ENCODE data around the gene WNT6. TPM values are rescaled to one million over a fixed set of nuclear protein-coding genes. Genes with fewer than 3 reads are reported as not detected.

WNT6 gene
- total and polyA plus RNA-seq, 12 donors, result 0.06 to 2.2 (median 0.67) TPM; not detected in 2

DNA sequence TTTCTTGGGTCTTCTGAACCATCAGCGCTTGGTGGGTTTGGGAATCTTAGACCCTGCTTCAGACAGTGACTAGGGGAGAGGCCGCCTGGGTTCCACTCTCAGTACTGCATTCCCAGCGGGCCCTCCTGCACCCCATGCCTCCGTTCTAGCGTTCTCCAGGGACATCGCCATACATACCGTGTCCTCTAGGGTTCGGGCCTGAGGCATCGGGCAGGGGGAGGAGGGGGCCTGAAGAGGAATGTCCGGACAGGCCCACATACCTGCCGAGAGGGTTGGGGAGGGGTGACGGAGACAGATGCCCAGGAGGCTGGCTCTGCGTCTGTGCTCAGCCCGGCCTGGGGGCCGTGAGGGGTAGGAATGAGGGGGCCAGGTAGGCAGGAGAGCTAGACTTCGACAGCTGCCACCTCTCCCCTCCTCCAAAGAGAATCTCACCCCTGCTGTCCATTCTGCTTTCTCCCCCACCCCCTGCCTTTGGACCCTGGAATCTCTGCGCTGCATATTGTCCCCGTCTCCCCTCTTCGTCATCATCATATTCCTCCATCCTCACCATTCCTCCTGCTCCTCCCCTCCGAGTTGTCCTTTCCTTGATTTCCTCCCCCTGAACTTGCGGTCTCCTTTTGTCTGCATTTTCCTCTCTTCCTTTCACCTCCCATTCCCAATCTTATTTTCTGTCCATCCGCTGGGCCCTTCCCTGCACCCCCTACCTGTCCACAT is 13.2 kb downstream of the WNT6 start:
- peaks cover 0 to 13% of the 10 kb centered on the region in 2 donors for H3K4me1 ChIP-seq (replicated peaks in 1 of 2)
- H3K9me3 ChIP-seq (replicated peaks in 1 of 3), result no peaks in the 10 kb centered on the region
- H3K36me3 ChIP-seq (replicated peaks in 1 of 2), result no peaks in the 10 kb centered on the region
- no peak overlapping the region for H3K4me3 ChIP-seq
- intact Hi-C loops (cut with DNase I), result no loop called here
- H3K27ac ChIP-seq, result no peak overlapping the region
- H3K27me3 ChIP-seq, result peaks cover 51% of the 10 kb centered on the region
- DNase-seq, result no peak
- TF ChIP-seq, protein P1, sequence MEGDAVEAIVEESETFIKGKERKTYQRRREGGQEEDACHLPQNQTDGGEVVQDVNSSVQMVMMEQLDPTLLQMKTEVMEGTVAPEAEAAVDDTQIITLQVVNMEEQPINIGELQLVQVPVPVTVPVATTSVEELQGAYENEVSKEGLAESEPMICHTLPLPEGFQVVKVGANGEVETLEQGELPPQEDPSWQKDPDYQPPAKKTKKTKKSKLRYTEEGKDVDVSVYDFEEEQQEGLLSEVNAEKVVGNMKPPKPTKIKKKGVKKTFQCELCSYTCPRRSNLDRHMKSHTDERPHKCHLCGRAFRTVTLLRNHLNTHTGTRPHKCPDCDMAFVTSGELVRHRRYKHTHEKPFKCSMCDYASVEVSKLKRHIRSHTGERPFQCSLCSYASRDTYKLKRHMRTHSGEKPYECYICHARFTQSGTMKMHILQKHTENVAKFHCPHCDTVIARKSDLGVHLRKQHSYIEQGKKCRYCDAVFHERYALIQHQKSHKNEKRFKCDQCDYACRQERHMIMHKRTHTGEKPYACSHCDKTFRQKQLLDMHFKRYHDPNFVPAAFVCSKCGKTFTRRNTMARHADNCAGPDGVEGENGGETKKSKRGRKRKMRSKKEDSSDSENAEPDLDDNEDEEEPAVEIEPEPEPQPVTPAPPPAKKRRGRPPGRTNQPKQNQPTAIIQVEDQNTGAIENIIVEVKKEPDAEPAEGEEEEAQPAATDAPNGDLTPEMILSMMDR (IDR thresholded peaks at IDR 0.05), result no peak
- TF ChIP-seq POLR2A (IDR thresholded peaks at IDR 0.05), result no peak
- 13 to 22% (median 15%) methylated on average over 17 to 22 of the region's 22 CpGs for WGBS, 4 donors

DNA sequence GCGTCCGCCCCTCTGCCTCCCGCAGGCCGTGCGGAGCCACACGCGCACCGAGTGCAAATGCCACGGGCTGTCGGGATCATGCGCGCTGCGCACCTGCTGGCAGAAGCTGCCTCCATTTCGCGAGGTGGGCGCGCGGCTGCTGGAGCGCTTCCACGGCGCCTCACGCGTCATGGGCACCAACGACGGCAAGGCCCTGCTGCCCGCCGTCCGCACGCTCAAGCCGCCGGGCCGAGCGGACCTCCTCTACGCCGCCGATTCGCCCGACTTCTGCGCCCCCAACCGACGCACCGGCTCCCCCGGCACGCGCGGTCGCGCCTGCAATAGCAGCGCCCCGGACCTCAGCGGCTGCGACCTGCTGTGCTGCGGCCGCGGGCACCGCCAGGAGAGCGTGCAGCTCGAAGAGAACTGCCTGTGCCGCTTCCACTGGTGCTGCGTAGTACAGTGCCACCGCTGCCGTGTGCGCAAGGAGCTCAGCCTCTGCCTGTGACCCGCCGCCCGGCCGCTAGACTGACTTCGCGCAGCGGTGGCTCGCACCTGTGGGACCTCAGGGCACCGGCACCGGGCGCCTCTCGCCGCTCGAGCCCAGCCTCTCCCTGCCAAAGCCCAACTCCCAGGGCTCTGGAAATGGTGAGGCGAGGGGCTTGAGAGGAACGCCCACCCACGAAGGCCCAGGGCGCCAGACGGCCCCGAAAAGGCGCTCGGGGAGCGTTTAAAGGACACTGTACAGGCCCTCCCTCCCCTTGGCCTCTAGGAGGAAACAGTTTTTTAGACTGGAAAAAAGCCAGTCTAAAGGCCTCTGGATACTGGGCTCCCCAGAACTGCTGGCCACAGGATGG is 14.0 kb downstream of the WNT6 start:
- 6 to 12% (median 7%) methylated on average over 10 to 86 of the region's 86 CpGs for WGBS, 4 donors
- Histone ChIP-seq H3K36me3 (replicated peaks in 1 of 2) (no peaks in the 10 kb centered on the region), H3K27ac (no peak overlapping the region), H3K4me3 (no peak overlapping the region), H3K4me1 (replicated peaks in 1 of 2) (peaks cover 0 to 9% of the 10 kb centered on the region in 2 donors), H3K9me3 (replicated peaks in 1 of 3) (no peaks in the 10 kb centered on the region), H3K27me3 (peaks cover 55% of the 10 kb centered on the region)
- TF ChIP-seq POLR2A (IDR thresholded peaks at IDR 0.05), result no peak
- TF ChIP-seq, protein P1 (IDR thresholded peaks at IDR 0.05), result no peak
- DNase-seq, result no peak
- intact Hi-C loops (cut with DNase I), result no loop called here

DNA sequence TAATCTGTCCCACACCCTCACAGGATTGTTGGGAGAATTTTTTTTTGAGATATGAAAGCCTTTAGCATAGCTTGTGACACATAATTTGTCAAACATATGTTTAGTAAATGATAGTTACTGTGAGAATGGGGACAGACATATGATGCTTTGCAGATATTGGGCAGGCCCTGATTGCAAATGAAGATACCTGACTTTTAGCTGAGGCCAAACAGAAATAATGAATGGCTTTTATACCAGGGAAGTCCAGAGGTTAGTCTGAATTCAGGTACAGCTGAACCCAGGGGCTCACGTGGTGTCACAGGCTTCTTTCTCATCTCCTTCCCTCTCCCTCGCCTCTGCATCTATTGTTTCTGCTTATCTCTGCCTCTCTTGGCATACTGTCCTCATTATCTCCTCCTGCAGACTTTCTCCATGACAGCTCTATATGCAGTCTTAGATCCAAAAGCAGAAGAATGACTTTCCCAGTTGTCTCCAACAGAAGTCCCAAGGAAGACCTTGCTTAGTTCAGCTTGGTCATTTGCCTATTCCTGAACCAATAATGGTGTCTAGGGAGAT is 16.2 kb downstream of the WNT6 start:
- Histone ChIP-seq H3K36me3 (replicated peaks in 1 of 2) (no peaks in the 10 kb centered on the region), H3K27ac (no peak overlapping the region), H3K4me3 (no peak overlapping the region), H3K27me3 (peaks cover 73% of the 10 kb centered on the region), H3K4me1 (replicated peaks in 1 of 2) (peaks cover 7 to 19% of the 10 kb centered on the region in 2 donors), H3K9me3 (replicated peaks in 1 of 3) (no peaks in the 10 kb centered on the region)
- intact Hi-C loops (cut with DNase I), result no loop called here
- no peak for DNase-seq
- 37 to 47% (median 44%) methylated on average over 2 of the region's 2 CpGs for WGBS, 4 donors
- TF ChIP-seq POLR2A (IDR thresholded peaks at IDR 0.05), result no peak
- TF ChIP-seq, protein P1 (IDR thresholded peaks at IDR 0.05), result no peak

DNA sequence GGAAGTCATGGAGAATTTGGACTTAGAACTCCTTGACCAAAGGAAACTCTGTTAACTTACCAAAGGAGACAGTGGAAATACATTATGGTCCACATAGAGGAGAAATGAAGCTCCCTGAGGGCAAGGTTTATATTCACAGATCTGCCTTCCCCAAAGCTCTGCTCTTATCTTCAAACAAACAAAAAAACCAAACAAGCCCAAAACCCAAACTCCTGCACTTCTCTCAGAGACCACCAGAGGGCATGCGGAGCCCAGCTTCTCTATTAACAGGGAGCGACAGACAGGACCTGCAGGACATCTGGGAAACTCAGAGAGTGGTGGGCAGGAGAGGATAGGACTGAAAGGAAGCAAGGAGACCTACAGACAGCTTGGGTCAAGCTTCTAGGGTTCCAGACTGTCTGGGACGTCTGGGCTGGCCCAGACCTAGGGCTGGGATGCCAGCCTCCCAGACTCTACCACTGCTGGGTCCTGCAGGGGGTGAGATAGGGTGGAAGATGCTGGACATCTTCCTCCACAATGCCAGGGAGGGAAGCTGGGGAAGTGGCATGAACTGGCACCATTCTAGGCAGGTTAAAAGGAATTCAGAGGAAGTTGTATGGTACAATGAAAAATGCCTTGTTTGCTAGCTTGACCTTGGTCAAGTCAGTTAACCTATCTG is 17.1 kb downstream of the WNT6 start:
- no peak overlapping the region for H3K4me3 ChIP-seq
- TF ChIP-seq POLR2A (IDR thresholded peaks at IDR 0.05), result no peak
- TF ChIP-seq, protein P1 (IDR thresholded peaks at IDR 0.05), result peak; percentile 86 to 97 (median 94)
- intact Hi-C loops (cut with DNase I), result no loop called here
- H3K4me1 ChIP-seq (replicated peaks in 1 of 2), result peaks cover 7 to 14% of the 10 kb centered on the region in 2 donors
- 0% methylated on average over 3 of the region's 3 CpGs for WGBS, 4 donors
- no peaks in the 10 kb centered on the region for H3K36me3 ChIP-seq (replicated peaks in 1 of 2)
- H3K27ac ChIP-seq, result no peak overlapping the region
- peaks cover 68% of the 10 kb centered on the region for H3K27me3 ChIP-seq
- peak; percentile 63 to 92 (median 73) for DNase-seq
- H3K9me3 ChIP-seq (replicated peaks in 1 of 3), result no peaks in the 10 kb centered on the region
